Measurements from ENCODE around the gene FAM163A.

- TF ChIP-seq POLR2A (IDR thresholded peaks at IDR 0.05) (no peak), CTCF (IDR thresholded peaks at IDR 0.05) (no peak), EP300 (IDR thresholded peaks at IDR 0.05) (no peak)
Measured at GRCh38 chr1:179840107-179840506, 97.0 kb downstream of the FAM163A start.
